ENCODE measurements around the gene PPP1R7.
"Not testable (repeated sequence)": the region's sequence is repeated elsewhere in the genome, so short reads cannot be mapped to it uniquely, and the experiment has no call there.

DNA sequence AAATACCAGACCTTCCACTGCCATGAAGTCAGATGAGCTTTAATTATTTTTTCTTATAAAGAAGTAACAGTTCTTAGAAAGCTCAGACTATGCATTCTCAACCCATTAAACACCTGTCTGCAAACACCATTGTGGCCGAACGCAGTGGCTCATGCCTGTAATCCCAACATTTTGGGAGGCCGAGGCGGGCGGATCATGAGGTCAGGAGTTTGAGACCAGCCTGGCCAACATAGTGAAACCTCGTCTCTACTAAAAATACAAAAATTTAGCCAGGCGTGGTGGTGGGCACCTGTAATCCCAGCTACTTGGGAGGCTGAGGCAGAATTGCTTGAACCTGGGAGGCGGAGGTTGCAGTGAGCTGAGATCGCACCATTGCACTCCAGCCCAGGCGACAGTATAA lies 45.7 kb upstream of the PPP1R7 start:
- not testable (repeated sequence) for TF ChIP-seq POLR2A (IDR thresholded peaks at IDR 0.05; ENCODE audit: low read length); GATA1 (IDR thresholded peaks at IDR 0.05; ENCODE audit: low read depth, low read length)

Measured in erythroblast (primary cell).